Mononuclear cell (primary cell): ENCODE results near the gene IGSF9B. TPM values are rescaled to one million over a fixed set of nuclear protein-coding genes. Genes with fewer than 3 reads are reported as not detected.

ENCODE experiments used
- H3K27me3 ChIP-seq: 2 replicates; pipeline ENCODE4 v1.6.0; 2011; ENCODE audit warnings: low read length, control low read depth; ENCODE audit not compliant: insufficient read depth
- H3K4me1 ChIP-seq: 2 replicates; pipeline ENCODE4 v1.5.1; 2011; ENCODE audit warnings: mild to moderate bottlenecking, low read length, control low read depth; ENCODE audit not compliant: insufficient read depth
- H3K4me3 ChIP-seq: 2 replicates; pipeline ENCODE4 v1.5.1; 2011; ENCODE audit warnings: mild to moderate bottlenecking, low read length, moderate library complexity
- H3K9me3 ChIP-seq: 2 replicates; pipeline ENCODE4 v1.5.1; 2011; ENCODE audit warnings: low read depth, mild to moderate bottlenecking, control low read depth, low read length
- total RNA-seq: library from RNA; depleted of rRNA; stranded (reverse); fragments of >200 nt; gene quantifications from one replicate; pipeline ENCODE4 v1.2.3, GENCODE V29; 2012

Gene IGSF9B
- total RNA-seq, 1 donor = 4.3 TPM

DNA sequence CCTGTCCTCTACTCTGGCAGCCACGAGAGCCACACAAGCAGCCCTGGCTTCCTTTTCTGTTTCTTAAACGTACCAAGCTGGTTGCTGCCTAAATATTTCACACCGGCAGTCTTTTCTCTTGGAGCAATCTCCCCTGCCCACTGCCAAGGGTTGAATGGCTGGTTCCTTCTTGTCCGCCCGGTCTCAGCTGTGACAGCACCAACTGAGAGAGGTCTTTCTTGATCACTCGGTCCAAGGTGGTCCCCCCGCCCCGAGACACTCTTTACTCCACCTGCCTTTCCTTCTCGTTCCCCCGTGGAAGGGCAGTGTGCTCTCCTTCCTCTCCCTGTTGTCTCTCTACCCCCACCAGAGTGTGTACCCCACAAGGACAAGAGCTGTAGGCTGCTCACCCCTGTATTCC lies 33.7 kb upstream of the IGSF9B start:
- no peaks in the 10 kb centered on the region for H3K9me3 ChIP-seq
- H3K27me3 ChIP-seq = no peaks in the 10 kb centered on the region
- H3K4me3 ChIP-seq = no peak overlapping the region
- H3K4me1 ChIP-seq = no peaks in the 10 kb centered on the region

DNA sequence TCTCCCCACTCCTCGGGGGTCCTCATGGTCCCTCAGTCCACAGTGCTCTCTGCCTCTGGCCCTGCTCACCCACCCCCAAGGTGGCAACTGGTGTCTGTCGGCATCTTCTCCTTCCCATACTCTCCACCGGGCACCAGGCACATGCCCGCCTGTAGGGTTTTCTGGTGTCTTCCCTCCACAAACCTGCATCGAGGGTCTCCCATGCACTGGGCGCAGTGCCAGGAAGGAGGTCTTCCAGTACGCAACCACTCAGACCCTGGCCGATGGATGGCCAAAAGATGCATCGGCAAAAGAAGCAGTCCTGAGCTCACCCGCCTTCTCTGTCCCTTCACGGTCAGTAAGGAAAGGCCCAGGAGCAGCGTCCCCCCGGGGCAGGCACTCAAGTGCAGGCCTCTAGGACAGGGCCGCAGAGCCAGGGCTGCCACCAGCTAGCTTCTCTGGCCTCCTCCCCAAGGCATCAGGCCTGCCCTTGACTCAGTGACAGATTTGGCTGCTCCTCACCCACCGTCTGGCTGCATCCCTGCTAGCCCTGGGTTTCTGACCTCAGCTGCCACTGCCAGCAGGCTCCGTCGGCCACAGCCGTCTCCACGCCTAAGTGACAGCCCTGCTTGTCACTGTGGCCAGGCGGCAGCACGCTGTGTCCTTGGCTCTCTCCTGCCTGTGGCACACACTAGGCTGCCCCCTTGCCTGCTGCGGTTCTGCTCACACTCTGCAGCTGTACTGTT lies 32.1 kb upstream of the IGSF9B start:
- Histone ChIP-seq H3K9me3 (no peaks in the 10 kb centered on the region), H3K27me3 (no peaks in the 10 kb centered on the region), H3K4me3 (no peak overlapping the region), H3K4me1 (no peaks in the 10 kb centered on the region)

DNA sequence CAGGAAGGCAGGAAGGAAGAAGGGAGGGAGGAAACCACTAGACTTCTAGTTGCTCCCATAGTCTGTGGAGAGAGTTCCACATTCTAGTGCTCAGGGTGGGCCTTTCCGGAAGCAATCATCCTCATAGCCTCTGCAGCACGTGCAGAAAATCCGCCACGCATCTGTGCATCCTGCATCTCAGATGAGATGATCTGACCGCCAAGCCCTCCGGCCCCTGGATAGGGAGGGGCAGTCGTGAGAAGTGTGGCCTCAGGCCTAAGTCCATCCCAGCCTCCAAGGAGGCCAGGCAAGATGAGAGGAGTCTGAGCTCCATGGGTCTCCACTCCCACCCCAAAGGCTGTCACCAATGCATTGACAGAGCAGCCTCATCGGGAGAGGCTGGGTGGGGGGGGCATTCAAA lies 30.4 kb upstream of the IGSF9B start:
- Histone ChIP-seq H3K4me1 (no peaks in the 10 kb centered on the region), H3K27me3 (no peaks in the 10 kb centered on the region), H3K4me3 (no peak overlapping the region)

DNA sequence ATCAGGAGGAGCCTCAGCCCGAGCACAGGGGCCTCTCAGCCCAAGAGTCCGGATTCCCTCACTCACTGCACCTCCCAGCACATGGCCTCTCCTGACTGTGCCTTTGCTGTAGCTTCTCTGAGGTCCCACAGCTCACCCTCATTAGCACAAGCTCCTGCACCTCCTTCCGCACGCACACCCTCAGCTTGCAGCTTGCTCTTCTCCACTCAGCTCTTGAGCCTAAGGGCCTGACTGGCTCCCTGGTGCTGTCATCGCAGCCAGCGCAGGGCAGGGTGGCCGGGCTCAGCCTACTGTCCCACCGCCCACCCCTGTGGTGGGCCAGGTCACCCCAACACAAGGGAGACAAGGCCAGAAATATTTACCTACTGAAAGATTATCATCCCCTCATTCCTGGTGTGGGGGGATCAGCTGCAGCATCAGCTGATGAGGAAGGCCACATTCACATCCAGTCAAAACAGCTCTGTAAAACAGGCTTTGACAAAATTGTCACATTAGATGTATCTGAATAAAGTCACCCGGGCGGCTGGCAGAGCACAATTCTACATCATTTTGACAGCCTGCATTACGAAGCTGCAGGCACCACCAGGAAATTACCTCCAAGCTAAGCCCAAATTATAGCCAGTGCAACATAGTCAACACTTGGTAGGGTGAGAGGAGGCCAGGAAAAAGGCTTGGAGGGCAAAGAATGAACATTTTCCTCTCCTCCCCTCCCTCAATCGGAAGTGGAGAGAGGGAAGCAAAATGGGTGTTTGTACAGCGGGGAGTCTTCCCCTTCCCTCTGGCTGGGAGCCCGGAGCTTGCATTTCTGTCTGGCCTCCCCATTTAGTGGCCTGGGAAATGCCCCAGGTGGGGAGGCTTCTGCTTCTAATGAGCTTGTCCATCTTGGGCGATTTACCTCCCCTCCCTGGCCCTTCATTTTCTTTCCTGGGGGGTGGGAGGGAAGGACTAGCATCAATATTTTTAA lies 29.5 kb upstream of the IGSF9B start:
- H3K27me3 ChIP-seq = no peaks in the 10 kb centered on the region
- no peaks in the 10 kb centered on the region for H3K9me3 ChIP-seq
- H3K4me1 ChIP-seq = no peaks in the 10 kb centered on the region
- H3K4me3 ChIP-seq = no peak overlapping the region

More for the DNA sequence above, 30.4 kb upstream of the IGSF9B start:
- H3K9me3 ChIP-seq = no peaks in the 10 kb centered on the region

DNA sequence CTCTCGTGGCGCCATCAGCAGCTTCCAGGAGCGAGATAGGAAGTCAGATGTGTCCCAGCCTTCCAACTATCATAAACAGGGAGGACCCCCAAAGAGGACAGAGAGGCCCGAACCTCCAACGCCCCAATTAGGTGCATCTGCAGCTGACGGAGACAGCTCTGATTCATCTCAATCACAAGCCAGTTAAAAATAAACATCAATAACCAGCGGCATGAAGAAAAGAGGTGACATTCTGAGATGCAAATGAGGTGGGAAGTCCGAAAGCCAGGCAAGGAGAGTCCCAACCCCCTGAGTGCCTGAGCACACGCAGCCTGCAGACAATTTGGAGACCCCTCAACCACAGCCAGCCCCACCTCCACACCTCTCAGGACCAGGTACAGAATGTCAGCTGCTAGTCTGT lies 28.1 kb upstream of the IGSF9B start:
- Histone ChIP-seq H3K9me3 (no peaks in the 10 kb centered on the region), H3K4me3 (no peak overlapping the region), H3K4me1 (no peaks in the 10 kb centered on the region), H3K27me3 (no peaks in the 10 kb centered on the region)

DNA sequence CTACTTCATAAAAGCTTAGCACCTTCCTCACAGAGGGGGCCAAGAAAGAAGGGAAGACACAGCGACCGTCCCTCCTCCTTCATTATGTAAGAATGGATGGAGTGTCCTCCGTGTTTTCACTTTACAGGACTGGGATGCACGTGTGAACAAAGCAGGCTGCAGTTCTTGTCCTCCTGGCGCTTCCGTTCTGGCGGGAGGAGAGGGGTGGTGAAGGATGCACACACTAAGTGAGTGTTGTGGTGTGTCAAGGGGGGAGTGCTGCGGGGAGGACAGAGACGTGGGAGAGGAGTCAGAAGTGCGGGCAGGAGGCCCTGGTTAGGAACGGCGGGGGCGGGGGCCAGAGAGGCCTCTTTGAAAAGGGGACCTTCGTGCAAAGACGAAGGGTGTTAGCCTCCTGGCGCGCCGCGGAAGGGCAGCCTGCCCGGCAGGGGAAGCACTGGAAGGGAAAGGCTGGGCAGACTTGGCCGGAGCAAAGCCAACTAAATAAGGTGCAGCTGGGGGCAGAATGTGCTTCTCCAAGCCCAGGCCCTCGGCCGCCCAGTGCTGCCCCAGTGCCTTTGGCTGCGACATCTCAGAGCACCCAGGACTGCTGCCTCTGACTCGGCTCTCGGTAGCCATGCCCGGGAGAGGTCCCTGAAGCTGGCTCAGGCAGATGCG lies 27.0 kb upstream of the IGSF9B start:
- H3K27me3 ChIP-seq = no peaks in the 10 kb centered on the region

DNA sequence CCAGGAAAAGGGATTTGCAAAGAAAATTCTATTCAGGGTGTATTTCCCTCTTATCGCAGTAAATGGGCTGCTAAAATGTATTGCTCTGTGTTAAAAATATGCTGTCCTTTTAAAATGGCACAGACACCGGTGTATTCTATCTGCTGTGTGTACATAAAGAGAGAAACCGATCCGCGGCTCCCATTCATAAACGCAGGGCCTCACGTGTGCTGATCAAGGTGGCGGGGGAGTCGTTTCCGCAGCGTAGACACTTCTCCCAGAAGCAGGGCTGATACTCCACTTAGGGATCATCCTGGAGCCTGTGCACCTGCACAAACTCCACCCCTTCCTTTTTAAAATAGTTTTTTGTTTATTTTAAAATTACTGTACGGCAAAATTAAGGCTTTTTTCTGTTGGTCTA lies 26.1 kb upstream of the IGSF9B start:
- Histone ChIP-seq H3K9me3 (no peaks in the 10 kb centered on the region), H3K4me1 (no peaks in the 10 kb centered on the region), H3K27me3 (no peaks in the 10 kb centered on the region), H3K4me3 (no peak overlapping the region)

More for the DNA sequence above, 27.0 kb upstream of the IGSF9B start:
- Histone ChIP-seq H3K9me3 (no peaks in the 10 kb centered on the region), H3K4me3 (no peak overlapping the region), H3K4me1 (no peaks in the 10 kb centered on the region)

DNA sequence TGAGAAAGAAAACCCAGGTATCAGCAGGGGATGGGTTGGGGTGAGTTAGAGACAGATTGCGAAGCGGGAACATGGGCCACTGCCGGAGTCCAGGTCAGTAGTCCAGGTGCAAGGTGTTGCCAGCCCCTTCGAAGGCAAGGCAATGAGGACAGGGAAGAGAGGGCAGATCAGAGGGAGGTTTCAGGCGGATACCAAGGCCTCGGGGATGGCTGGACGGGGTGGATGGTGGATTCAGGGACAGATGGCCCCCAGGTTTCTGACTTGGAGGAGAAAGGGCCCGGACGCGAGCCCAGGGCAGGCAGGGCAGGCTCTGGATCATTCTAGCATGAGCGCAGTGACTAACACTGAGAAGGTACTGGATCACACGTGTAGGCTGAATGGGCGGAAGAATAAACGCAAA lies 25.4 kb upstream of the IGSF9B start:
- no peaks in the 10 kb centered on the region for H3K9me3 ChIP-seq
- no peak overlapping the region for H3K4me3 ChIP-seq
- no peaks in the 10 kb centered on the region for H3K27me3 ChIP-seq
- H3K4me1 ChIP-seq = no peaks in the 10 kb centered on the region

DNA sequence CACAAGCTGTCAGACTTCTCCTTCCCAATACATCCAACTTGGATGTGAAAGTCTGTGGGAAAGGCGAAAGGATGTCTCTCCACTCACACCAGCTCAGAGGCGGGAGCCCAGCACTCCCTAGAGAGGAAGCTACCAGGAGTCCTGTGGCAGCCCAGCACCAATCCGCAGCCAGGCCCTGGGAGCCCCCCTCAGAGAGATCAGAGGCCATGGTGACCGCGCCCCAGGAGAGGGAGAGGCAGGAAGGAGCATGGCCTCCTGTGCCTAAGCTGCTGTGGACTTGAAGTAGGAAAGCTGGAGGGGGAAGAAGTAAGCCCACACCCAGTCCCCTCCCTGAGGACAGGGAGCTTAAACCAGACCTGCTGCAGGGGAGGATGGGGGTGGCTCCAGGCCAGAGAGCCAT lies 24.4 kb upstream of the IGSF9B start:
- H3K4me1 ChIP-seq = no peaks in the 10 kb centered on the region
- no peaks in the 10 kb centered on the region for H3K9me3 ChIP-seq
- H3K27me3 ChIP-seq = no peaks in the 10 kb centered on the region
- no peak overlapping the region for H3K4me3 ChIP-seq

DNA sequence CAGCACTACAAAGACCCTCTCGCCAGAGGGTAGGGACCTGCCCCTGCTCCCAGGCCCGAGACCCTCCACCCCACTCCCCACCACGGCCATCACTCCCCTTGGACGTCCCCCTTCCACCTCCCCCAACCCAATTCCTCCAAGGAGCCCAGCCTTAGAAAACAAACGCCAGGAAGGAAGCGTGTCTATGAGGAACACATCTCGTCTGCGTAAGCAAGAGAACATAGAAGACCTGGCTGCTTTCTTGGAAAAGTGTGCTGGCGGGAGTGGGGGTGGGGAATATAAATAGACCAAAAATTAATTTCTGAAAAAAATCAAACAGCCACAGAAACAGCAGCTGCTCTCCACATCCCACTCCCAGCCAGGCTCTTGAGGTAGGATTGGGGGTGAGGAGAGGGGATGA lies 23.9 kb upstream of the IGSF9B start:
- Histone ChIP-seq H3K27me3 (no peaks in the 10 kb centered on the region), H3K9me3 (no peaks in the 10 kb centered on the region), H3K4me3 (no peak overlapping the region), H3K4me1 (no peaks in the 10 kb centered on the region)

DNA sequence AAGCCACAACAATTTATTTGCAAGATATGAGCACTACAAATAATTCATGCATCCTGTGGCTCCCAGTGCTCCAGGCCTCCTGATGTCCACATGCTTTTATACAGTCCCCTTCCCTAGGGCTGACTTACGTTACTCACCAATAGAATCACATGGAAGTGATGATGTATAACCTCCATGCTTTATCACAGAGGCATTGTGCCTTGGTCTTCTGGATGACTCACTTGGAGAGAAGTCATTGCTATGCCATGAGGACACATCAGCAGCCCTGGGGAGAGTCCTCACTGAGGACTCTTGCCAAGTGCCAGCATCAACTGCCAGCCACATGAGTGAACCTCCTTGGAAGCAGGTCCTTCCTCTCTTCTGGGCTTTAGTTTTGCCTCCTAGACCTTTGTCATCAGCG lies 22.0 kb upstream of the IGSF9B start:
- H3K27me3 ChIP-seq = no peaks in the 10 kb centered on the region
- no peaks in the 10 kb centered on the region for H3K4me1 ChIP-seq
- no peaks in the 10 kb centered on the region for H3K9me3 ChIP-seq
- H3K4me3 ChIP-seq = no peak overlapping the region

DNA sequence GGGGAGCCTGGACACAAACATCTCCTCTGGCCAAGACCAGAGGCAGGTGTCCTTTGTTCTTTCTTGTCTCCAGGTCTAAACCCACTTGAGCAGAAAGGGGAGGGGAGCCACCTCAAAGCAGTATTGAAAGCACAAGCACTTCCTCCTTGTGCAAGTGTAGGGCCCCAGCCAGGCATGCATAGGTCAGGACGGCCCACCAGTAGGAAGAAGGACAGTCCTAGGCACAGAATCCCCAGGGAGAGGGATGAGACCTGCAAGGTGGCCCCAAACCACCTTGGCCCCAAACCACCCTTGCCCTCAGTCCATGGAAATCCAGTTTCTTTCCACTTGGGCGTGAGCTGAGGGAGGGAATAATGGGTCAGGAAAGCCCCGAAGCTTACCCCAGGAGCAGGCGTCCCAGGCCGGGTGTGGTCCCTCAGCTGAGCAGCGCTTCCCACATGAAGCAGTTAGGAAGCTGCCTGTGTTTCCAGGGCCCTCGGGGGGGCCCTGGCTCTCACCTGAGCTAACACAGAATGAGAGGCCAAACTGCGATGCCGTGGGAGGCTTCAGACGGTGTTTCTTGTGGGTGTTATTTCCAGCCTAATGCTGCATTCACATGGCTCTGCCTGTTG lies 20.4 kb upstream of the IGSF9B start:
- H3K4me3 ChIP-seq = no peak overlapping the region
- H3K27me3 ChIP-seq = no peaks in the 10 kb centered on the region
- H3K9me3 ChIP-seq = no peaks in the 10 kb centered on the region
- H3K4me1 ChIP-seq = no peaks in the 10 kb centered on the region

DNA sequence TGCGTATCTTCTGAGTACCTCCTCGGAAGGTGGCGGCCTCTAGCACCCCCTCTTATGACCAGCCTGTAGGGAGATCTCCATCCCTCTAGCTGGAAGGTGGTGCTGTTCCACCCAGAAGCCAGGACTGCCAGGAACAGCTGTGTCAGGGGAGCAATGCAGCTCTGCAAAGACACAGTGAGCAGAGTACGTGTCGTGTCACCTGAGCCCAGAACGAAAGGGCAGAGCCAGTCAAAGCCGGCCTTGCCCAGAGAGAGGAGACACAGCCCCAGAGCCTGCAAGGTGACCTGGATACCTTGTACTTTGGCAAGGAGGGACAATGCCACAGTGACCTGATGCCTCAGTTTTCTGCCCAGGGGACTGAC lies 18.7 kb upstream of the IGSF9B start:
- no peaks in the 10 kb centered on the region for H3K4me1 ChIP-seq
- no peaks in the 10 kb centered on the region for H3K9me3 ChIP-seq
- H3K27me3 ChIP-seq = no peaks in the 10 kb centered on the region
- H3K4me3 ChIP-seq = no peak overlapping the region

DNA sequence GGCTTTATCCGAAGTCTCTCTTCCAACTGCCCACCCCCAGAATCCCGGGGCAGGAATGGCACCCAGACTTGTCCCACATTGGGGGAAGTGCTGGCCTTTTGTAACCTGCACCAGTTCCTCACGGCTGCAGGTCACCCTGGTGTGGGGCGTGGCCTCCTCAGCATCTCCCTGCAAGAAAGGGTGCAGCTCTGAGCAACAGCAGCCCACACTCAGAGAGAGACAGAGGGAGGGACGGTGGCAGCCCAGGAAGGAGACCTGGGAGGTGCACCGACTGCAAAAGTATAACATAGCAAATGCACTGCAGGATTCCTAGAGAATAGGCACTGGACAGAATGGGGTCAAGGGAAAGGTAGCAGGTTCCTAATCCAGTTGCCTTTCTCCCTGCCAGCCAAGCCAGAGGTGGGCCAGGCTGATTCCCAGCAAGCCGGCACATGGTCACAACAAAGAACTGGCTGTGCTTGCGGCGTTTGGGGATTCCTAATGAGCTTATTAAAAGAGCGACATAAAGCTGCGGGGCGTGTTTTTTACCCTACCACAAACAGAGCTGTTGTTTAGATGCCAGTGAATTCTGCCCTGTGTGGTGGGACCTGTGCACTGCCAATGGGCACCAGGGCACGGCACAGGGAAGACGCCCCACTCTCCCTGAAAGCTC lies 18.2 kb upstream of the IGSF9B start:
- Histone ChIP-seq H3K9me3 (no peaks in the 10 kb centered on the region), H3K4me1 (no peaks in the 10 kb centered on the region), H3K4me3 (no peak overlapping the region), H3K27me3 (no peaks in the 10 kb centered on the region)
